ENCODE results near the gene ARHGAP44. TPM values are rescaled to one million over a fixed set of nuclear protein-coding genes. Genes with fewer than 3 reads are reported as not detected.

The ARHGAP44 gene
- total and polyA plus RNA-seq, 2 of the 4 experiments (the other 2 are of a cell fraction) = 0.54 to 1.0 TPM

GRCh38 chr17:12990926-12991325 lies 201.6 kb downstream of the ARHGAP44 start:
- in situ Hi-C loops (cut with MboI; ENCODE audit: low sequenced_read_pairs) = no loop called here
- H2BK20ac ChIP-seq (ENCODE audit: low read depth, low read length) = no peak overlapping the region
- BruUV-seq (replicated peaks) = no TSS peak
- no peak for ATAC-seq (ENCODE audit: low read depth)
- no peak overlapping the region for H2AFZ ChIP-seq (replicated peaks; ENCODE audit: low read length, poor library complexity)
- H3K9me3 ChIP-seq (ENCODE audit: control insufficient read depth, insufficient read depth, low read length) = no peaks in the 10 kb centered on the region
- dilution Hi-C loops (cut with HindIII; ENCODE audit: low sequenced_read_pairs, unreplicated experiment) = no loop called here
- H2BK5ac ChIP-seq (ENCODE audit: low read depth, low read length, poor library complexity, severe bottlenecking) = no peak overlapping the region
- no peak overlapping the region for H3K9ac ChIP-seq (ENCODE audit: low read depth, low read length)
- H4K91ac ChIP-seq (ENCODE audit: insufficient read depth, low read depth, low read length) = no peak overlapping the region
- H3K56ac ChIP-seq (ENCODE audit: extremely low read depth, insufficient read depth, low read length) = no peak overlapping the region
- no peak overlapping the region for H2BK15ac ChIP-seq (ENCODE audit: low read depth, low read length)
- H3K14ac ChIP-seq (replicated peaks; ENCODE audit: low read depth, low read length) = no peak overlapping the region
- 100% methylated on average over 7 of the region's 12 CpGs; no CpG with 5 or more reads in 1 of the 2 experiments for WGBS, 2 experiments (ENCODE audit: extremely low coverage in 2 of 2, insufficient read length in 1 of 2)
- H3K4me3 ChIP-seq (ENCODE audit: insufficient read depth, low read depth, low read length) = no peak overlapping the region
- H3K4me2 ChIP-seq (ENCODE audit: low read depth, low read length) = no peak overlapping the region
- H2BK120ac ChIP-seq (ENCODE audit: low read depth, low read length) = no peak overlapping the region
- H3K27ac ChIP-seq (ENCODE audit: insufficient read depth, low read length) = no peak overlapping the region
- POLR2A ChIA-PET (ENCODE audit: unreplicated experiment) = no interaction called here
- H4K8ac ChIP-seq (ENCODE audit: low read depth in 2 of 2, low read length in 2 of 2) = no peak overlapping the region
- CTCF ChIA-PET = interaction anchor here (0.5 kb wide), 1 partner anchor 65 kb away, joined by 3 read pairs; no protein-coding TSS in a partner anchor
- no peak overlapping the region for H3K23ac ChIP-seq (ENCODE audit: low read depth, low read length)
- H3K36me3 ChIP-seq (ENCODE audit: control insufficient read depth, insufficient read depth, low read length) = peaks cover 54% of the 10 kb centered on the region
- no peak overlapping the region for H2AK9ac ChIP-seq (replicated peaks; ENCODE audit: low read depth, low read length, poor library complexity)
- H3K79me1 ChIP-seq (ENCODE audit: low read depth in 1 of 2, low read length in 2 of 2) = no peaks in the 10 kb centered on the region
- H4K20me1 ChIP-seq (ENCODE audit: insufficient read depth, low read length) = no peaks in the 10 kb centered on the region
- H3K9me1 ChIP-seq (ENCODE audit: insufficient read depth, low read length) = no peaks in the 10 kb centered on the region
- H3K4ac ChIP-seq (ENCODE audit: low read depth, low read length) = no peak overlapping the region
- DNase-seq = no peak
- no peak overlapping the region for H3K18ac ChIP-seq (ENCODE audit: low read depth, low read length)
- H3K4me1 ChIP-seq (ENCODE audit: control insufficient read depth, insufficient read depth, low read length) = no peaks in the 10 kb centered on the region
- no peak overlapping the region for H2AK5ac ChIP-seq (ENCODE audit: low read depth, low read length)
- H4K5ac ChIP-seq (ENCODE audit: low read depth, low read length) = no peak overlapping the region
- intact Hi-C loops (cut with micrococcal nuclease) = no loop called here
- TF ChIP-seq BHLHE40 (IDR thresholded peaks at IDR 0.05; ENCODE audit: low read depth, low read length) = no peak
- TF ChIP-seq RCOR1 (IDR thresholded peaks at IDR 0.05; ENCODE audit: insufficient replicate concordance, low read length) = no peak
- TF ChIP-seq FOS (IDR thresholded peaks at IDR 0.05; ENCODE audit: low read depth, low read length) = no peak
- no peak for TF ChIP-seq CHD1 (IDR thresholded peaks at IDR 0.05; ENCODE audit: low read depth, low read length)
- TF ChIP-seq POLR2A (IDR thresholded peaks at IDR 0.05; ENCODE audit: low read depth, low read length) = no peak
- TF ChIP-seq CEBPB (IDR thresholded peaks at IDR 0.05; ENCODE audit: low read depth, low read length) = no peak
- no peak for TF ChIP-seq CTCF (conservative IDR thresholded peaks at IDR 0.05; ENCODE audit: low read depth, low read length)
- TF ChIP-seq MAZ (IDR thresholded peaks at IDR 0.05; ENCODE audit: borderline replicate concordance, low read depth, low read length) = no peak
- TF ChIP-seq ELK1 (IDR thresholded peaks at IDR 0.05; ENCODE audit: borderline replicate concordance, low read depth, low read length) = no peak
- TF ChIP-seq RAD21 (IDR thresholded peaks at IDR 0.05; ENCODE audit: low read length) = no peak
- TF ChIP-seq MXI1 (IDR thresholded peaks at IDR 0.05; ENCODE audit: borderline replicate concordance, low read depth, low read length) = no peak
- no peak for TF ChIP-seq MAFK (IDR thresholded peaks at IDR 0.05; ENCODE audit: low read depth, low read length)
- no peak for TF ChIP-seq RFX5 (IDR thresholded peaks at IDR 0.05; ENCODE audit: low read depth, low read length)
- no peak for TF ChIP-seq USF2 (IDR thresholded peaks at IDR 0.05; ENCODE audit: low read depth, low read length)
- no peak for TF ChIP-seq SMC3 (IDR thresholded peaks at IDR 0.05; ENCODE audit: low read depth, low read length)
- TF ChIP-seq NFE2L2 (IDR thresholded peaks at IDR 0.05; ENCODE audit: low read depth, low read length) = no peak
- no peaks in the 10 kb centered on the region for H3K27me3 ChIP-seq (ENCODE audit: control insufficient read depth, insufficient read depth, low read length)

All from IMR-90 (cell line).